Mesenteric fat pad (tissue), 1 donor: ENCODE measurements around the gene COMMD2. TPM values are rescaled to one million over a fixed set of nuclear protein-coding genes. Genes with fewer than 3 reads are reported as not detected.
A peak's percentile ranks its signal among the peaks of the same experiment; 100 is the strongest.

ENCODE experiments used
- DNase-seq: peaks from one replicate; pipeline ENCODE4 v3.0.0-alpha.2; 2020; ENCODE audit warnings: low spot score
- long read RNA-seq: library from polyadenylated mRNA; unstranded; transcript quantifications from one replicate; pipeline ENCODE4 v2.0.0, GENCODE V29; 2020
- total RNA-seq: library from RNA; stranded (reverse); fragmentation: NEBNext Ultra II Directional; extraction: Animal tissue kit (Norgen Biotek cat#: 25700); gene quantifications from one replicate; pipeline ENCODE4 v1.2.1, GENCODE V29; 2021
- donor health status: DM: yes; HTN: yes; CAD: no.

Gene COMMD2
- total RNA-seq: 30.1 TPM
- long read RNA-seq, transcript COMMD2-201 (4 exons, 739 nt): minor isoform, 8 of 43 reads
- long read RNA-seq, transcript COMMD2-203 (5 exons, 3,706 nt): major isoform, 33 of 43 reads
- long read RNA-seq, partial matches to known transcripts: 1 of 43 reads
- long read RNA-seq, other reads (novel, unspliced or antisense): 1 of 43 reads

DNA sequence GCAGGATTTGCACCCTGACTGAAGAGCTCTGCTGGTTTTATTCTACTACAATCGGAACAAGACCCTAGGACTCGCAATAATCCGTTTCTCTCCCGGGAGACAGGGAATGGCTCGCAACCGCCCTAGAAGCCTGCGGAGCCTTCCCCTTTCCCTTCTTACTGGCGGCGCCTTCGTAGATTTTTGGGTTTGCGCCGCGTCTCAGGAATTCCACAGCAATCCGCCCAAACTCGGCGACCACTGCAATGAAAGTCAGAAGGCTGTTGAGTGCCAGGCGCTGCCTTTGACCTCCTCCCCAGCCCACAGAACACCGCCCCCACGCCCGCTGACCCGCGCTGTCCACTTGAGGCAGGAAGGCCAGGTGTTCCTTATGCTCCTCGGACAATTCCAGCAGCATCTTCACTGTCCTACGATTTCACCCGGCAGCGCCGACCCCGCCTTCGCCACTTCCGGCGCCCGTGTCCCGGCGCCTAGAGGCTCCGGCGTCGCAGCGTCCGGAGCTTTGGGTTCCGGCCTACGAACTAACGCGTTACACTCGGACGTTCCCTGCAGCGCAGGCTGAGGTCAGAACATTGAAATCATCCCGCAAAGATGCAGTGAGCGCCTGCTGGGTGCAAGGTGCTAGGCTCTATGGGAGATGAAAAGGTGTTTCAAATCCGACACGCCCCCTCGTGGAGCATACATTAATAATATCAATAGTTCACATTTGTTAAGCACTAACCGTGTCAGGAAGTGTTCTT lies at the start of gene COMMD2:
Gene COMMD2 (minus strand): TSS at position 439 of the 737 bp plus-strand sequence. CDS start 45 bp downstream, at position 394.
- DNase-seq: peak; percentile 91

DNA sequence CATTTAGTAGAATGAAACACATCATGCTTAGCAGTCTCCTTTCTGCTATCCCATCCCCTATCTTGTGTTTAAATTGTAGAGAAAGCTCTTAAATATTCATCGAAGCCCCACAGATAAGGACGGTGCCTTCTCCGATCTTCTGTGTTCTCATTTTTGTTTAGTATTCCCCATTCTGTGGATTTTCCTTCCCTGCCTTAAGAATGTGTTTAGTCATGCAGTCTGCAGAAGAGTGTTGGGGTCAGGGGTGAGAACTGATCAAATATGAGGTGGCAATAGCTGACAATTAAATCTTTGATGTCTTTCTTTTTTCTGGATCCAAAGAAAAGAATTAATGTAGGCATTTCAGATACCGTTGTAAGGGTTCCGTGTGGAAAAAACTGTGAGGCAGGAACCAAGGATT lies 49.4 kb upstream of the COMMD2 start:
- DNase-seq: no peak

DNA sequence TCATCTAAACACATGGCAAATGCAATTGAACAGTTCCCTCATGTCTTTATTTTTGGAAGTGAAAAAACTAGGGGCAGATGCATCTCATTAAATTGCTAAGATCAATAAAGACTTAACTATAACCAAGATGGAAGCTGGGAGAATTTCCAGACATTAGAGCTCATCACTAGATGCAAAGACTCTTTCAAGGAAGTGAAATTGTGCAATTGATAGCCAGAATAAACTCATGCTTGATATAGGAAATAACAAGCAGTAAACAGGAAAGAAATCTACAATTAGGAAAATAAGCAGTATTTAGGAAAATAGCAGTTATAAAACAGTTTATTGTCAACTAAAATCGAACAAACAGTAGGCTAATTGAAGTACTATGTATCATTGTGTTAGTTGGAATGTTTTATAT lies 48.9 kb upstream of the COMMD2 start:
- DNase-seq: no peak

DNA sequence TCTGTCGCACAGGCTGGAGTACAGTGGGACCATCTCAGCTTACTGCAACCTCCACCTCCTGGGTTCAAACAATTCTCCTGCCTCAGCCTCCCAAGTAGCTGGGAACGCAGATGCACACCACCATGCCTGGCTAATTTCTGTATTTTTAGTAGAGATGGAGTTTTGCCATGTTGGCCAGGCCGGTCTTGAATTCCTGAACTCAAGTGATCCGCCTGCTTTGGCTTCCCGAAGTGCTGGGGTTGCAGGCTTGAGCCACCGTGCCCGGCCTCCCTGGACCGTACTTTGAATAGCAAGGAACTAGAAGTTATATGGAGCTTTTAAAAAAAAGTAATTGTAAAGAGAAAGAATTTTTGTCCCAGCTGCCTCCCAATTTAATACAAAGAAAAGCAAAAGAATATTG lies 48.4 kb upstream of the COMMD2 start:
- no peak for DNase-seq

DNA sequence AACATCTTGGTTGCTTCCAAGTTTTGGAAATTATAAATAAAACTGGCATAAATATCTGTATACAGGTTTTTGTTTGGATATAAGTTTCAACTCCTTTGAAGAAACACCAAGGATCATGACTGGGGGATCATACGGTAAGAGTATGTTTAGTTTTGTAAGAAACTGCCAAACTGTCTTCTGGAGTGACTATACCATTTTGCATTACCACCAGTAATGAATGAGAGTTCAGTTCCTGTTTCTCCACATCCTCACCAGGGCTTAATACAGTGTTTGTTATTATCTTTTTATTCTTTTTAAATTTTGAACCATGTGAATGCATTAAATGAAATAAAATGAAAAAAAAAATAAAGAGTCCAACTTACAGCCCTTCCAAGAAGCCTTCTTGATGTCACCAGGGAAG lies 43.7 kb upstream of the COMMD2 start:
- DNase-seq: no peak

DNA sequence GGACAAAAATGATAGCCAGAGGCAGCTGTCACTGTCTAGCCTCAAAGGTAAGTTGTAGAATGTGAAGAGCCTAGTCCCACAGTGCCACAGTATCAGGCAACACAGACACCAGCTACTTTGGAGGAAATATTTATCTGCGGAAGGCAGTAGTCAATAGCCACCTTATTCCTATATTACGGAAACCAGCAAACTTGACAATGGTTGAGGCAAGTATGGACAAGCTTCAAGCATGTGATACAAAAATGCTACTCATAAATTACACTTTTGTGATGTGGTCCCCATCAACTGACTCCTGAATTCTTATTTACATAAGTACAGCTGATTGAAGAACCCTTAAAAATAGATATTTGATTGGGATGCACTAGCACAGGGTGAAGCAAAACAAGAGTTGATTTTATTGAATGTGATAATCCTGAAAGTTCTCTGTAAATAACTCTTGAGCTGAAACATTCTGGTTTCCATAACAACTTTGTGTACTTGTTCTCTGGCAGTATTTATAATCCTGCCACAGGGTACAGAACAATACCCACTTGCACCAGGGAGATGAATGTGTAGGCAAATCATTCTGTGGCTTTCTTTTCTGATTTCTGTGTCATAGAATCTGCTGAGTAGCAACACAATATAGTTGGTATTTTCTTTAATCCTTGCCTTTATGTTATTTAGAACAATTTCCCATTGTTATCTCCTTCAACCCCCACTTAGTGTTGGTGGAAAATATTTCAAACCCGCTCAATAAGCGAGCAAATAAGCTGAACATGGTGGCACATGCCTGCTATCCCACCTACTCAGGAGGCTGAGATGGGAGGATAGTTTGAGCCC lies 40.4 kb upstream of the COMMD2 start, which contains the start of gene ANKUB1:
Gene ANKUB1 (minus strand): TSS at position 103 of the 819 bp plus-strand sequence. CDS start 188 bp downstream, outside the sequence.
- no peak for DNase-seq

DNA sequence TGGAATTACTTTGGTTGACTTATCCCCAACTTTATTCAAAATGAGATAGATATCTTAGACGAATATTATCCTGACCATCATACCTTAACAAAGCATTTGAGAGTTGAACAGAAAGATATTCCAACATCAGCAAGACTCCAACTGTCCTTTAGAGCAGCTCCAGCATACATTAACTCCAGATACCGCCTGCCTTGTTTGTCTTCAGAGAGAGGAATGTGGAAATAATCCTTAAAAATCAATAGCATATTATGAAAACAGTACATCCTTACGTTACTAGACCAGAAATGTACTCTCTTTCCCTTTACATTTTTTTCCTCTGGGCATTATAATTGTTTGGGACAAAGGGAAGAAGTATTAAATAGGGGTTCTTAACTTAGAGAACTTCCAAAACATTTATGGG lies 38.4 kb upstream of the COMMD2 start:
- DNase-seq: no peak

DNA sequence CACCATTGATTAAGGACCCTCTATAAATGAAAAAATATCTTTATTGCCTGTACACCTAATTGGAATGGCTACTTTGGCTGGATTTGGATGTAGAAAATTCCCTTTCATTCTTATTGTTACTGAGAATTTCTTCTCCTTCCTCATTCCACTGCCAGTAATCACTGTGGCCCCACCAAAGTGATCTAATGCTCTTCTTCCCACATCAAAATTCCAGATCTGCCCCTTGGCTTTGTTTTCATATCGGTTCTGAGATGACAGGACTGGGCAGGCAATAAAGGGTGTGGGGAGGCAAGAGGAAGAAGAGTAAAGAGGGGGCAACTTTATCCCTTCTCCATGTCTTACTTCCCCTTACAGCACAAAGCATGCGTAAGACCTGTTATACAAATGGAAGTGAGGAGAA lies 38.0 kb upstream of the COMMD2 start:
- no peak for DNase-seq

DNA sequence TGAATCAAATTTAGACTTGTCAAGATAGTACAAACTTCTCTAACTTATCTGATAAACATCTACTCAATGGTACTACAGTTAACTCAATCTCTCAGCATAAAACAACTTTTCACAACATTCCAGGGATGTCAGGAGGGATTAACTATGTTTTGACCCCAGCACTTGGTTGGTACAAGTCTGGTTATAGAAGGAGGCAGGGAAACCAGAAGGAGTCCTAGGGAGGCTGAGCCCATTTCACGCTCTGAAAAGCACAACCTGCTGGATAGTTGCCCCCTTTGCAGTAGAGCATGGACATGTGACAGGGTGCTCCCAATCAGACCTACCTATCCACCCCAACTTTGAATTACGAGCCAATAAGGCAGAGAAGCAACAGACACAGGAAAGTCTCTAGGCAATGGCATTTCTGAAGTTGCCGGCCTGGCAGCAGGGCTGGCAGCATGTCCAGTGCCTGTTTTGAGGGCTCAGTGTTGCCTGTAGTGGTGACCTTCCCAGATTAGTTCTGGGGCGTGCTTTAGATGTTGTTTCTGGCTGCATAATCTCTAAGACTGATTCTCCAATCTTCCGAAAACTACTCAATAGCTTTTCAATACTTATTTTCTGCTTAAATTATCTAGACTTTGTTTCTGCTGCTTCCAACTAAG lies 31.9 kb upstream of the COMMD2 start:
- DNase-seq: no peak

DNA sequence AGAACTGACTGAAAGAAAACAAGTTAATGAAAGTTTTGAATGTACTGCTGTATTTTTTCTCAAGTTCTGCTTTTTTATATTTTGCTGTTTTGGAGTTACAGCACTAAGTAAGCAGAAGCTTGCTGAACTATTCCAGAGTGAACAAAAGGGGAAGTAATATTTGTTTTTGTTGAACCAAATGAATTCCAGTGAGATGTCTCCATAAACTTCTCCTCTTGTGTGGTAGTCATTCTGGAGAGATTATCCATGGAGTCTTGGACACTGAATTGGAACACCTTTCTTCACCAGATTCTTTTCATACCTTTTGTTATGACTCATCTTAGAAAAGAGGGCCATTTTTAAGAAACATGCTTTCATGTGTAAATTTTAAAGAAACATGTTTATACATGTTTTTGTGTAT lies 31.3 kb upstream of the COMMD2 start:
- no peak for DNase-seq

DNA sequence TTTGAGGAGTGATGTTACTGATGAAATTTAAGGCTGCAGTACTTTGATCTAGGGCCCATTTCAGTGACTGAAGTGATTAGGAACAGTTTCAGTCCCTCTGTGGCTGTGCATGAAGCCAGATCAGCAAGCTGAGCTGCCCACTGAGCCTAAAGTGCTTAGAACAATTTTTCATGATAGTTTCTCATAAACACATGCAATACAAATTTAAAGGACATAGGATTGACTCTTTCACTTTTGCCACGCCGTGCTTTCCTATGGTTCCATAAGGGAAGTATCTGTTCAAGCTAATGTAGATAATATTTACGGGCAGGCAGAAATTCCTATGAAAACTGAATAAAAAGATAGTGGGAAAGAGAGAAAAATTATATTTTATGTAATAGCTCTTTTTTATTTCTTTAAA lies 29.5 kb upstream of the COMMD2 start:
- no peak for DNase-seq

DNA sequence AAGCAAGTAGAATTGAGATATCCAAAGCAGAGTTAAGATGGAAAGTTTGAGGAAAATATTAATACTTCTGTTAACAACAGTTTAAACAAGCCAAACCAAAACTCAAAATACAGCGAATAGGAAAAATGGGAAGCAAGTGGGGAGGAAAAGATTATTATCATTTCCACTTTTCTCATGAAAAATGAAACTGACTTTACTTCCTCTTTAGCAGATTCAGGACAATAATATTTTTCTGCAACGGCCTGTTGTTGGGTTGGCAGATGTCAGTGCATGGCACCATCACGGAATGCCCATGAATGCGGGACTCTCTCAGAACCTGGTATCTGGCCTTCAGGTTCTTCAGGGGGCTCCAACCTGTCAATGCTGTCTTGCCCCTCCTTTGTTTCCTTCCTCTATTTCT lies 28.9 kb upstream of the COMMD2 start:
- DNase-seq: no peak

DNA sequence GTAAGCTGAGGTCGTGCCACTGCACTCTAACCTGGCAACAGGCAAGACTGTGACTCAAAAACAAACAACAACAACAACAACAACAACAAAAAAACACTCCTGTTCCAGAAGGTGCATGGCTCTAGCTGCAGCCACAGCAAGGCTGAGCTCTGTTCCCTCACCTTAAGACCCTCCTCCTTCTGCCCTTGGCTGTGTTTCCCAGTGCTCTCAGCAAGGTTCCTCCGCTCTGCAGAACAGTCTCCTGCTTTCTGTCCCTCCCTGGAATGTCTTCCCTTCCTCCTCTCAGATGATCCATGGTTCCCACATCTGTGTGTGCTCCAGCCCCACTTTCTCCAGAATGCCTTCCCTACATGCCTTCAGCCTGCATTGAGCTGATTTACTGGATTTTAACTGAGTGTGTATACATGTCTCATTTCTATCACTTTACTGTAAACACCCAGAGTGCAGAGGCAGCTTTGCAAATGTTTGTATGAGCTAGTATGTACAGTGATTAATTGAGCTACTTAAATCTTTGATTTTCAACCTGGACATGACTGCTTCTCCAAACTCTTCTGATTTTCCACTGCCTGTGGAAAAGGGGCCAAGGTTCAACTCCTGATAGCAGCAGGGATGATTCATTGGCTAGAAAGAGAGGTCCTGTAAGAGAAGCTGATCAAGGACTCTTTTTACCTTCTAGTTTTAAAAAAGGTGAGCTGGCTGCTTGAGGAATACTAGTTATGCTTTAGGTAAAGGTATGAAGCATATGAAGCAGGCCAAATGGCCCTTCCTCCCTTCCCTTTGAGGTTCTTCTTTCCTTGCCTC lies 25.3 kb upstream of the COMMD2 start:
- no peak for DNase-seq

DNA sequence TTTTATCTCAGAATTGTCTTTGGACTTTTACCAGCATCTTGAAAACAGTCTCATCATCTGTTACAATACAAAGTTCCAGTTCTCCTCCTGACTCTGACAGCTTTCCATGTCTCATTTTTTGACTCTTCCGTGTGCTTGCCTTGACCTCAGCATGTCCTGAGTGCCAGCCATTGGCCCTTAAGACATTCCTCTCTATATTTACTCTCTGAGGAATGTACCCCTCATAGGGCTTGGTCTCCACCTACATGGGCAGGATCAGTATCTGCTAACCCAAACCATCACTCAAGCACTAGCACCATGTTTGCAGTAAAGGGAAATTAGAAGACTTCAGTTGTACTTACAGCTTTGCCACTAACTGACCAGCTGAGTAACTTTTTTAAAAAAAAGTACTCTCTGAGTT lies 23.9 kb upstream of the COMMD2 start:
- no peak for DNase-seq

DNA sequence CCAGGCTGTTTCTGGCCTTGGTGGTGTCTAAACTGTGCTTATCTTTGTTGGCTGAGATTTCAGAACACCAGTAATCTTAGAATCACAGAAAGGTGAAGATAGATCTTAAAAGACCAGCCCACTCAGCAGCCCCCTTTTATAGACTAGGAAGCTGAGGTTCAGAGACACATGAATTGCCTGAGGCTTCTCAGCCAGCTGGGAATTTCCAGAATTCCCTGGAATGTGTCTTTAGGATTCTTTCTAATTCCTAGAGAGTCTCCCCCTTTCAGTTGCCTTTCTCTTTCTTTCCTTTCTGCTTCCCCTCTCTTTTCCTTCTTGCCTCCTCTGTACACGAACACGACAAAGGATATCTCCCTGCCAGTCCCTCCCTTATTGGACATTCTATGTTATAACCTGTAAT lies 20.6 kb upstream of the COMMD2 start:
- DNase-seq: no peak

DNA sequence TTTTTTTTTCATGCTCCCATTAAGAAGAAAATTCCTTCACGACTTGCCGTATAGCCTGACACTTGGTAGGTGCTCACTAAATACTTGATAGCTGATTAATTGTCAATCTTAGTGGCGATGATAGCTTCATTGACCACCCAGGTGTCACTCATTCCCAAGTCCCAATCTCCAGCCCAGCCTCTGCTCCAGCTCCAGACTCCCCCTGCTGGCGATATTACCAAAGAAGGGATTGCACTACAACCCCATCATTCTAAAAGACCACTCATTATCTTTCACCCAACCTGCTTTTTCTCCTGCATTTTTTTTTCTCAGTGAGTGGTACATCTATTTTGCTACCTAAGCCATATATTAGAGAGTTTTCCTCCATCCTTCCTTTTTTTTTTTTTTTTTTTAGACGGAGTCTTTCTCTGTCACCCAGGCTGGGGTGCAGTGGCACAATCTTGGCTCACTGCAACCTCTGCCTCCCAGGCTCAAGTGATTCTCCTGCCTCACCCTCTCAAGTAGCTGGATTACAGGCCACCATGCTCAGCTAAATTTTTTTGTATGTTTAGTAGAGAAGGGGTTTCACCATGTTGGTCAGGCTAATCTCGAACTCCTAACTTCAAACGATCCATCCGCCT lies 19.5 kb upstream of the COMMD2 start:
- no peak for DNase-seq

DNA sequence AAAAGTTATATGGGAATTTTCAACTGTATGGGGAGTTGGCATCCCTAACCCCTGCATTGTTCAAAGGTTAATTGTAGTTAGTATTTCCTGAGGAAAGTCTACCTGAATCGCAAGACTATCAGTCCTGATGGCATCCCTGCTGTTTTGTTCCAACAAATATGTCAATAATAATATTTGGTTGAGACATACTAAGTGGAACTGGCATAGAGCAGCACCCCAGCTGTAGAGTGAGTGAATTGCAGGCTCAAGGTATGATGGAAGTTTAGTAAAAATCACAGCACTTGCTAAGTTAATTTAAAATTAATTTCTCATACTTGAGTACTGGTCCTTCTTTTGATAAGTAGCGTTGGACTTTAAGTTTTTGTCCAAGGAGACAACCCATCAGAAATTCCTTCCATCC lies 18.0 kb upstream of the COMMD2 start:
- DNase-seq: no peak

DNA sequence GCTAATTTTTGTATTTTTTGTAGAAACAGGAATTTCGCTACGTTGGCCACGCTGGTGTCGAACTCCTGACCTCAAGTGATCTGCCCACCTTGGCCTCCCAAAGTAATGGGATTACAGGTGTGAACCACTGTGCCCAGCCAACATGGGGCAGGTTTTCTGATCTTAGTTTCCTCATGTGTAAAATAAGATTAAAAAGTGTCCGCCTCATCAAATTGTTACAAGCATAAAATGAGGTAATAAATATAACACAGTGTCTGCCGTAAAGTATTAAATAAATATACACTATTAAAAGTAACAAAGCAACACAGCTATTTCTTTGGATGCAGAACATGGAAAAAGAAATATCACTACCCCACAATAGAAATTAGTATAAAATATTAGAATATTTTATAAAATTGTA lies 16.4 kb upstream of the COMMD2 start:
- no peak for DNase-seq

DNA sequence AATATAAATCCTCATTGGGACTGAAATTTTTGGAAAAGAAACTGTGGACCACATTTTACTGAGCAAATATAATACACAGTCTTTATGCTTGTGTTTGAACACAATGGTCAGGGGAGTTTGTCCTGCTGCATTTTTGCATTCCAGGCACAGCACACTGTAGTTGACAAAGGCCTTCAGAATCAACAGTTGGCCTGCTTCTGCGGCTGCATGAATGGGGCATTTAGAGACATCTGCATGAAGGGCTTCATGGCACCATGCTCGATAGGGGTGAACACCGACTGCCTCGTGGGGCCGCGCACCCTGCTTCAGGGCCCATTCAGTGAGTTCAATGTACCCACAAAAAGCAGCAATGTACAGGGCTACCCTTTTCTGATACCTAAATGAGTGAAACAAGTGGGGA lies 15.4 kb upstream of the COMMD2 start:
- DNase-seq: no peak

DNA sequence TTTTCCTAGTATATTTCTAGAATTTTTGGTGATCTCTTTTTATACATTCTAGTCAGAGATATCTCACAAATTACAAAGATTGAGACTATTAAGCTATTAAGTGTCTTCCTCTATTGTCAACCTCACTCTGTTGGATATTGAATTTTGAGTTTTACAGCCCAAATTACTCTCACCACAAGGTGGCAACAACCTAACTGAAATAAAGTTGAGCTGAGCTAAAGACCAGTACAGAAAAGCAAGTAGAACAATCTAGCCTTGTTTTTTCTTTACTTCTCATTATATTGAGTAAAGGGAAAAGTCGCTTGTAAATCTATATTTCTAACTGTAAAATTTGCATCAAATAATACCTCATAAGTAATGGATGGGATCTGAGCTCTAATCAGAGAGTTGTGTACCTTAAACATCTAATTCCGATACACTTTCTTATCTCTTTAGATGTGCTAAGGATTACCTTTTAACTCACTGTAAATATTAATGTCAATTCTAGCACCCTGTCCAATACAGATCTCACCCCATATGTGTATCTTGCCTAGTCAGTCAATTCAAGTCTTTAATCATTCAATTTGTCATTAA lies 13.6 kb upstream of the COMMD2 start:
- no peak for DNase-seq
